Neural cell (in vitro differentiated cells): Measurements from ENCODE around the gene ITGAE. TPM values are rescaled to one million over a fixed set of nuclear protein-coding genes. Genes with fewer than 3 reads are reported as not detected.

Experiments
- H2AFZ ChIP-seq: fragments of 200-600, 300-800 bp; sonication (generic), shearing (Covaris generic); 2 replicates; pipeline ENCODE4 v1.6.0; 2014; ENCODE audit warnings: low read depth, mild to moderate bottlenecking, antibody characterized with exemption, low read length, moderate library complexity
- H3F3A ChIP-seq: fragments of 200-600 bp; shearing (Covaris generic); 2 replicates; pipeline ENCODE4 v1.6.1; 2016; ENCODE audit warnings: mild to moderate bottlenecking, moderate library complexity, mixed read lengths, antibody characterized with exemption, low read length; ENCODE audit not compliant: insufficient read depth, poor library complexity, severe bottlenecking
- H3K27ac ChIP-seq: fragments of 200-600, 300-800 bp; sonication (generic), shearing (Covaris generic); 2 replicates; pipeline ENCODE4 v1.5.1; 2014; ENCODE audit warnings: mild to moderate bottlenecking, low read length, moderate library complexity
- H3K27me3 ChIP-seq: fragments of 300-800, 200-600 bp; sonication (generic), shearing (Covaris generic); 2 replicates; pipeline ENCODE4 v1.6.0; 2014; ENCODE audit warnings: mild to moderate bottlenecking, low read depth, low read length, moderate library complexity; ENCODE audit not compliant: insufficient read depth
- H3K36me3 ChIP-seq: fragments of 300-800, 200-600 bp; sonication (generic), shearing (Covaris generic); 2 replicates; pipeline ENCODE4 v1.5.1; 2014; ENCODE audit warnings: mild to moderate bottlenecking, antibody characterized with exemption, low read length, moderate library complexity; ENCODE audit not compliant: insufficient read depth
- H3K4me2 ChIP-seq: fragments of 300-800, 200-600 bp; sonication (generic), shearing (Covaris generic); 2 replicates; pipeline ENCODE4 v1.6.0; 2014; ENCODE audit warnings: mild to moderate bottlenecking, low read length
- H3K4me3 ChIP-seq: fragments of 300-800, 200-600 bp; sonication (generic), shearing (Covaris generic); 2 replicates; pipeline ENCODE4 v1.5.1; 2014; ENCODE audit warnings: mild to moderate bottlenecking, low read length, moderate library complexity
- H3K79me2 ChIP-seq: fragments of 200-600 bp; shearing (Covaris generic); replicated peaks from 2 replicates; pipeline ENCODE4 v1.6.0; 2014; ENCODE audit warnings: mild to moderate bottlenecking, low read length, moderate library complexity; ENCODE audit not compliant: insufficient read depth
- H3K9ac ChIP-seq: fragments of 300-800, 200-600 bp; sonication (generic), shearing (Covaris generic); 2 replicates; pipeline ENCODE4 v1.6.1; 2016; ENCODE audit warnings: mild to moderate bottlenecking, low read length, mixed read lengths
- H3K9me2 ChIP-seq: fragments of 200-600 bp; shearing (Covaris generic); 2 replicates; pipeline ENCODE4 v1.6.1; 2016; ENCODE audit warnings: mild to moderate bottlenecking, low read length, mixed read lengths; ENCODE audit not compliant: insufficient read depth
- H3K9me3 ChIP-seq: fragments of 200-600, 300-800 bp; sonication (generic), shearing (Covaris generic); 2 replicates; pipeline ENCODE4 v1.6.1; 2016; ENCODE audit warnings: mild to moderate bottlenecking, mixed run types, low read length, moderate library complexity, mixed read lengths
- H4K20me1 ChIP-seq: fragments of 200-600 bp; shearing (Covaris generic); 2 replicates; pipeline ENCODE4 v1.6.1; 2016; ENCODE audit warnings: mild to moderate bottlenecking, mixed run types; ENCODE audit not compliant: insufficient read depth
- EP300 ChIP-seq: fragments of 450-650 bp; conservative IDR thresholded peaks from 2 replicates; pipeline ENCODE4 v1.6.1; 2014; ENCODE audit warnings: antibody characterized with exemption, mild to moderate bottlenecking, moderate library complexity; ENCODE audit not compliant: poor library complexity, severe bottlenecking
- EZH2 ChIP-seq: fragments of 200-600, 300-800 bp; shearing (Covaris generic), sonication (generic); IDR thresholded peaks from 2 replicates; pipeline ENCODE4 v1.6.1; 2014; ENCODE audit warnings: antibody characterized with exemption, low read length, borderline replicate concordance, mild to moderate bottlenecking; ENCODE audit not compliant: insufficient read depth, poor library complexity, severe bottlenecking
- MXI1 ChIP-seq: fragments of 450-650 bp; conservative IDR thresholded peaks from 2 replicates; pipeline ENCODE4 v1.6.1; 2014; ENCODE audit warnings: antibody characterized with exemption, mild to moderate bottlenecking; ENCODE audit not compliant: poor library complexity, severe bottlenecking
- POLR2AphosphoS5 ChIP-seq: IDR thresholded peaks from 2 replicates; pipeline ENCODE4 v1.6.1; 2012
- RAD21 ChIP-seq: fragments of 450-650 bp; conservative IDR thresholded peaks from 2 replicates; pipeline ENCODE4 v1.6.1; 2014; ENCODE audit warnings: antibody characterized with exemption, mild to moderate bottlenecking, moderate library complexity
- SMC3 ChIP-seq: fragments of 450-650 bp; conservative IDR thresholded peaks from 2 replicates; pipeline ENCODE4 v1.6.1; 2014; ENCODE audit warnings: antibody characterized with exemption, mild to moderate bottlenecking, moderate library complexity; ENCODE audit not compliant: poor library complexity
- TAF1 ChIP-seq: IDR thresholded peaks from 2 replicates; pipeline ENCODE4 v1.6.1; 2012; ENCODE audit warnings: low read depth
- polyA plus RNA-seq: library from polyadenylated mRNA; depleted of rRNA; stranded (reverse); fragments of >200 nt; gene quantifications from 2 replicates; pipeline ENCODE4 v1.2.3, GENCODE V29; 2014
- TF ChIP-seq, protein P1 (sequence below): IDR thresholded peaks from 2 replicates; pipeline ENCODE4 v1.6.1; 2012; ENCODE audit warnings: borderline replicate concordance
- TF ChIP-seq, protein P2 (sequence below): fragments of 450-650 bp; IDR thresholded peaks from 2 replicates; pipeline ENCODE4 v1.5.1; 2014; ENCODE audit warnings: antibody characterized with exemption, mild to moderate bottlenecking, moderate library complexity; ENCODE audit not compliant: poor library complexity, severe bottlenecking

The ITGAE gene
- polyA plus RNA-seq, 1 donor from 2014 or later, result 169 TPM

- no peak overlapping the region for H3K9ac ChIP-seq
- no peaks in the 10 kb centered on the region for H3K36me3 ChIP-seq
- no peaks in the 10 kb centered on the region for H3K9me2 ChIP-seq
- H3F3A ChIP-seq, result no peaks in the 10 kb centered on the region
- TF ChIP-seq, protein P1, sequence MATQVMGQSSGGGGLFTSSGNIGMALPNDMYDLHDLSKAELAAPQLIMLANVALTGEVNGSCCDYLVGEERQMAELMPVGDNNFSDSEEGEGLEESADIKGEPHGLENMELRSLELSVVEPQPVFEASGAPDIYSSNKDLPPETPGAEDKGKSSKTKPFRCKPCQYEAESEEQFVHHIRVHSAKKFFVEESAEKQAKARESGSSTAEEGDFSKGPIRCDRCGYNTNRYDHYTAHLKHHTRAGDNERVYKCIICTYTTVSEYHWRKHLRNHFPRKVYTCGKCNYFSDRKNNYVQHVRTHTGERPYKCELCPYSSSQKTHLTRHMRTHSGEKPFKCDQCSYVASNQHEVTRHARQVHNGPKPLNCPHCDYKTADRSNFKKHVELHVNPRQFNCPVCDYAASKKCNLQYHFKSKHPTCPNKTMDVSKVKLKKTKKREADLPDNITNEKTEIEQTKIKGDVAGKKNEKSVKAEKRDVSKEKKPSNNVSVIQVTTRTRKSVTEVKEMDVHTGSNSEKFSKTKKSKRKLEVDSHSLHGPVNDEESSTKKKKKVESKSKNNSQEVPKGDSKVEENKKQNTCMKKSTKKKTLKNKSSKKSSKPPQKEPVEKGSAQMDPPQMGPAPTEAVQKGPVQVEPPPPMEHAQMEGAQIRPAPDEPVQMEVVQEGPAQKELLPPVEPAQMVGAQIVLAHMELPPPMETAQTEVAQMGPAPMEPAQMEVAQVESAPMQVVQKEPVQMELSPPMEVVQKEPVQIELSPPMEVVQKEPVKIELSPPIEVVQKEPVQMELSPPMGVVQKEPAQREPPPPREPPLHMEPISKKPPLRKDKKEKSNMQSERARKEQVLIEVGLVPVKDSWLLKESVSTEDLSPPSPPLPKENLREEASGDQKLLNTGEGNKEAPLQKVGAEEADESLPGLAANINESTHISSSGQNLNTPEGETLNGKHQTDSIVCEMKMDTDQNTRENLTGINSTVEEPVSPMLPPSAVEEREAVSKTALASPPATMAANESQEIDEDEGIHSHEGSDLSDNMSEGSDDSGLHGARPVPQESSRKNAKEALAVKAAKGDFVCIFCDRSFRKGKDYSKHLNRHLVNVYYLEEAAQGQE, result no peak
- no peak for TF ChIP-seq RAD21
- no peak for TF ChIP-seq MXI1
- no peak for TF ChIP-seq TAF1
- no peak for TF ChIP-seq POLR2AphosphoS5
- TF ChIP-seq SMC3, result no peak
- no peak for TF ChIP-seq EZH2
- no peak for TF ChIP-seq EP300
- H2AFZ ChIP-seq, result no peak overlapping the region
- no peaks in the 10 kb centered on the region for H4K20me1 ChIP-seq
- H3K27me3 ChIP-seq, result no peaks in the 10 kb centered on the region
- H3K4me2 ChIP-seq, result no peak overlapping the region
- no peak overlapping the region for H3K4me3 ChIP-seq
- no peaks in the 10 kb centered on the region for H3K79me2 ChIP-seq
- no peak overlapping the region for H3K27ac ChIP-seq
- no peaks in the 10 kb centered on the region for H3K9me3 ChIP-seq
Measured at GRCh38 chr17:3675886-3676285, 125.1 kb downstream of the ITGAE start.

DNA sequence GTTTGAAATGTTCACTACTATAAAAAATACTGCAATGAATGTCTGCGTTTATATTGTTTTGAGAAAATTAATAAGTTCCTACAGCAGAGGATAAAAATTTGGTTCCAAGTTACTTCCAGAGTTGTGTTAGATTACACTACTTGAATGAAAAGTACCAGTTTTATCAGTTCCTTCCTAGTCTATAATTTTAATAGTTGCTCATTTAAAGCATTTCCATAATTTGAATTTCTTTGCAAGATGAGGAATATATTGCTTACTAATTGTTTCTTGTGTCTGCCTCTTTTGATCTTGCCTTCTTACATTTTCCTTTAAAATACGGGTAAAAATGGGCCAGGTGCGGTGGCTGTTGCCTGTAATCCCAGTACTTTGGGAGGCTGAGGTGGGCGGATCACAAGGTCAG is 128.4 kb downstream of the ITGAE start:
- Histone ChIP-seq H3F3A (no peaks in the 10 kb centered on the region), H3K4me3 (no peak overlapping the region), H2AFZ (no peak overlapping the region), H4K20me1 (no peaks in the 10 kb centered on the region), H3K36me3 (no peaks in the 10 kb centered on the region), H3K9me3 (no peaks in the 10 kb centered on the region), H3K4me2 (no peak overlapping the region), H3K9me2 (no peaks in the 10 kb centered on the region), H3K79me2 (peaks cover 19% of the 10 kb centered on the region), H3K27ac (no peak overlapping the region), H3K27me3 (no peaks in the 10 kb centered on the region), H3K9ac (no peak overlapping the region)
- TF ChIP-seq MXI1, result no peak
- no peak for TF ChIP-seq EZH2
- TF ChIP-seq, protein P2, sequence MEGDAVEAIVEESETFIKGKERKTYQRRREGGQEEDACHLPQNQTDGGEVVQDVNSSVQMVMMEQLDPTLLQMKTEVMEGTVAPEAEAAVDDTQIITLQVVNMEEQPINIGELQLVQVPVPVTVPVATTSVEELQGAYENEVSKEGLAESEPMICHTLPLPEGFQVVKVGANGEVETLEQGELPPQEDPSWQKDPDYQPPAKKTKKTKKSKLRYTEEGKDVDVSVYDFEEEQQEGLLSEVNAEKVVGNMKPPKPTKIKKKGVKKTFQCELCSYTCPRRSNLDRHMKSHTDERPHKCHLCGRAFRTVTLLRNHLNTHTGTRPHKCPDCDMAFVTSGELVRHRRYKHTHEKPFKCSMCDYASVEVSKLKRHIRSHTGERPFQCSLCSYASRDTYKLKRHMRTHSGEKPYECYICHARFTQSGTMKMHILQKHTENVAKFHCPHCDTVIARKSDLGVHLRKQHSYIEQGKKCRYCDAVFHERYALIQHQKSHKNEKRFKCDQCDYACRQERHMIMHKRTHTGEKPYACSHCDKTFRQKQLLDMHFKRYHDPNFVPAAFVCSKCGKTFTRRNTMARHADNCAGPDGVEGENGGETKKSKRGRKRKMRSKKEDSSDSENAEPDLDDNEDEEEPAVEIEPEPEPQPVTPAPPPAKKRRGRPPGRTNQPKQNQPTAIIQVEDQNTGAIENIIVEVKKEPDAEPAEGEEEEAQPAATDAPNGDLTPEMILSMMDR, result no peak
- no peak for TF ChIP-seq TAF1
- no peak for TF ChIP-seq SMC3
